GM19463 (cell line): ENCODE measurements around the gene ETFB.

ENCODE experiments used
- ATAC-seq: cut with Tn5 transposase; IDR thresholded peaks from one replicate; pipeline ENCODE4 v1.9.1; 2021; ENCODE audit warnings: mild to moderate bottlenecking, moderate library complexity; ENCODE audit not compliant: unreplicated experiment

Gene ETFB

GRCh38 chr19:51329411-51329810 lies 36.8 kb downstream of the ETFB start:
- no peak for ATAC-seq

GRCh38 chr19:51327066-51328001 lies 38.9 kb downstream of the ETFB start:
- ATAC-seq: no peak

GRCh38 chr19:51326216-51327065 lies 39.7 kb downstream of the ETFB start:
- ATAC-seq: no peak

GRCh38 chr19:51325161-51325976 lies 40.8 kb downstream of the ETFB start:
- no peak for ATAC-seq

GRCh38 chr19:51324167-51324481 lies 42.1 kb downstream of the ETFB start:
- no peak for ATAC-seq

- no peak for ATAC-seq
Observed at GRCh38 chr19:51323481-51324166, 42.6 kb downstream of the ETFB start.

GRCh38 chr19:51321799-51322198 lies 44.4 kb downstream of the ETFB start:
- ATAC-seq: no peak

- ATAC-seq: no peak
Observed at GRCh38 chr19:51320280-51320657, 45.9 kb downstream of the ETFB start.

- ATAC-seq: no peak
Observed at GRCh38 chr19:51319649-51320279, 46.4 kb downstream of the ETFB start.

- no peak for ATAC-seq
Observed at GRCh38 chr19:51318687-51319648, 47.2 kb downstream of the ETFB start.

GRCh38 chr19:51317968-51318367 lies 48.2 kb downstream of the ETFB start:
- no peak for ATAC-seq

- ATAC-seq: no peak
Observed at GRCh38 chr19:51317376-51317775, 48.8 kb downstream of the ETFB start.

- ATAC-seq: no peak
Observed at GRCh38 chr19:51316688-51317087, 49.5 kb downstream of the ETFB start.

GRCh38 chr19:51311351-51312257 lies 54.6 kb downstream of the ETFB start, which contains the start of gene IGLON5:
Gene IGLON5, plus strand, starts transcription at chr19:51311644. Its CDS starts 204 bp downstream, at chr19:51311848.
- no peak for ATAC-seq

- no peak for ATAC-seq
Observed at GRCh38 chr19:51305479-51305878, 60.7 kb downstream of the ETFB start.

GRCh38 chr19:51301266-51301665 lies 64.9 kb downstream of the ETFB start:
- ATAC-seq: no peak

- no peak for ATAC-seq
Observed at GRCh38 chr19:51297406-51297805, 68.8 kb downstream of the ETFB start.
